ENCODE results near the gene MEIS3.
A peak's percentile ranks its signal among the peaks of the same experiment; 100 is the strongest.

MEIS3 gene

GRCh38 chr19:47435196-47435595 lies 15.9 kb upstream of the MEIS3 start:
- TF ChIP-seq, protein P1, sequence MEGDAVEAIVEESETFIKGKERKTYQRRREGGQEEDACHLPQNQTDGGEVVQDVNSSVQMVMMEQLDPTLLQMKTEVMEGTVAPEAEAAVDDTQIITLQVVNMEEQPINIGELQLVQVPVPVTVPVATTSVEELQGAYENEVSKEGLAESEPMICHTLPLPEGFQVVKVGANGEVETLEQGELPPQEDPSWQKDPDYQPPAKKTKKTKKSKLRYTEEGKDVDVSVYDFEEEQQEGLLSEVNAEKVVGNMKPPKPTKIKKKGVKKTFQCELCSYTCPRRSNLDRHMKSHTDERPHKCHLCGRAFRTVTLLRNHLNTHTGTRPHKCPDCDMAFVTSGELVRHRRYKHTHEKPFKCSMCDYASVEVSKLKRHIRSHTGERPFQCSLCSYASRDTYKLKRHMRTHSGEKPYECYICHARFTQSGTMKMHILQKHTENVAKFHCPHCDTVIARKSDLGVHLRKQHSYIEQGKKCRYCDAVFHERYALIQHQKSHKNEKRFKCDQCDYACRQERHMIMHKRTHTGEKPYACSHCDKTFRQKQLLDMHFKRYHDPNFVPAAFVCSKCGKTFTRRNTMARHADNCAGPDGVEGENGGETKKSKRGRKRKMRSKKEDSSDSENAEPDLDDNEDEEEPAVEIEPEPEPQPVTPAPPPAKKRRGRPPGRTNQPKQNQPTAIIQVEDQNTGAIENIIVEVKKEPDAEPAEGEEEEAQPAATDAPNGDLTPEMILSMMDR (IDR thresholded peaks at IDR 0.05; ENCODE audit: low read depth, low read length) = no peak
- DNase-seq (ENCODE audit: extremely low read depth, low read depth) = no peak

DNA sequence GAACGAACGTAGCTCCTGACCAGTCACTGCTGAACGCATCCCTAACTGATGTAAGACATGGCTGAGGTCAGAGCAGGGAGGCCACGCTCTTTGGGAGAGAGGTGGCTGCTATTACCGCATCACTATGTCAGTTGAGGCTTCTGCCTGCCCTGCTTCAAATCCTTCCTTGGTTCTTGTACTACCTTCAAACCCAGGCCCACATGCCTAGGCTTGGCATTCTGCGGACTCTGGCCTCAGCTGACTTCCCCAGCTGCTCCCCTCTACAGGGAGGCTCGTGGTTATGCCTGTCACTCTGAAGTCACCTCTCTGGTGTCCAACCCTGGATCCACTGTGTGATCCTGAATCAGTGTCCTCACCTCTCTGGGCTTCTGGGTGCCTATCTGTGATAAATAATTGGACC lies 14.8 kb upstream of the MEIS3 start:
- no peak for DNase-seq (ENCODE audit: extremely low read depth, low read depth)
- TF ChIP-seq, protein P1 (IDR thresholded peaks at IDR 0.05; ENCODE audit: low read depth, low read length) = no peak

DNA sequence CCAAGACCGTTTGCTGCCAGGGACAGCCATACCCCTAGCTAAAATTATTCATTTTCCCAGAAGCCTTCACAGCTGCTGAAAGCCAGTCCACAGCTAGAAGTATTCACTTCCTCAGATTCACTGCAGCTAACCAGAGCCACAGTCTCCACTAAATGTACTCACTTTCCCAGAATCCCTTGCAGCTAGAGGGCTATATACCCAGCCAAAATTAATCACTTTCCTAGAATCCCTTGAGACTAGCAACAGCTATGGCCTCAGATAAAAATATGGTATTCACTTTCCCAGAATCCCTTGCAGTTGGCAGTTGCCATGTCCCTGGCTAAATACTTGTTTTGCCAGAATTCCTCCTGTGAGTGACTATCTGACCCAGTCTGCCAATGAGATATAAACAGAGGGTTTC lies 13.8 kb upstream of the MEIS3 start:
- TF ChIP-seq, protein P1 (IDR thresholded peaks at IDR 0.05; ENCODE audit: low read depth, low read length) = no peak
- DNase-seq (ENCODE audit: extremely low read depth, low read depth) = no peak

GRCh38 chr19:47432499-47432898 lies 13.2 kb upstream of the MEIS3 start:
- TF ChIP-seq, protein P1 (IDR thresholded peaks at IDR 0.05; ENCODE audit: low read depth, low read length) = no peak
- no peak for DNase-seq (ENCODE audit: extremely low read depth, low read depth)

- DNase-seq (ENCODE audit: extremely low read depth, low read depth) = no peak
- TF ChIP-seq, protein P1 (IDR thresholded peaks at IDR 0.05; ENCODE audit: low read depth, low read length) = no peak
These were observed 12.8 kb upstream of the MEIS3 start for GRCh38 chr19:47432091-47432490.

DNA sequence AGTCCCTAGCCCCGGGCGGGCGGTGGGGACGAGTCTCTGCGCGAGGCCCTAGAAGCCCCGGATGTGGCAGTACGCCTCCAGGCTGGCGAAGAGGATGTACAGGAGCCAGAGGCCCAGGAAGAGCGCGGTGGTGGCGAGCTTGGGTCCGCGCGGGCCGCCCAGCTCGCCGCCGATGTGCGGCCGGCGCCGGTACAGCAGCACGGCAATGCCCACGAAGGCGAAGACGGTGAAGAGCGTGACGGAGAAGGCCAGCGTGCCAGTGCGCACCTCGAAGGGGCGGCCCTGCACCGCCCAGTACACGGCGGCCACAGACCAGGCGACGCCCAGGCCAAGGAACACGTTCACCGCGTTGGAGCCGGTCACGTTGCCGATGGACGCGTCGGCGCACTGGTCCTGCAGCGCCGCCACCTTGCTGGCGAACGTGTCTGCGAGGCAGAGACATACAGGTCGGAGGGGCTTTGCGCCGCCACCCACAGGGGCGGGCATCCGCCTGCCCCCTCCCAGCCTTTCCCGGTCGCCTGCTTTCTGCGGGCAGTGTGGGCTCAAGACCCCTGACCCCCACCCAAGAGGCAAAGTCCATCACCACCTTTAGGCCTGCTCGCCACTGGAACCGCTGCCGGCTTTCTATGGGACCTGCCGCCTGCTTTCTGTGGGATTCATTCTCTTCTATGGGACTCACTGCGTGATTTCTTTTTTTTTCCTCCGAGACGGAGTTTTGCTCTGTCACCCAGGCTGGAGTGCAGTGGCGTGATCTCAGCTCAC lies 10.9 kb upstream of the MEIS3 start:
- no peak for DNase-seq (ENCODE audit: extremely low read depth, low read depth)
- TF ChIP-seq, protein P1 (IDR thresholded peaks at IDR 0.05; ENCODE audit: low read depth, low read length) = peak; percentile 14

DNA sequence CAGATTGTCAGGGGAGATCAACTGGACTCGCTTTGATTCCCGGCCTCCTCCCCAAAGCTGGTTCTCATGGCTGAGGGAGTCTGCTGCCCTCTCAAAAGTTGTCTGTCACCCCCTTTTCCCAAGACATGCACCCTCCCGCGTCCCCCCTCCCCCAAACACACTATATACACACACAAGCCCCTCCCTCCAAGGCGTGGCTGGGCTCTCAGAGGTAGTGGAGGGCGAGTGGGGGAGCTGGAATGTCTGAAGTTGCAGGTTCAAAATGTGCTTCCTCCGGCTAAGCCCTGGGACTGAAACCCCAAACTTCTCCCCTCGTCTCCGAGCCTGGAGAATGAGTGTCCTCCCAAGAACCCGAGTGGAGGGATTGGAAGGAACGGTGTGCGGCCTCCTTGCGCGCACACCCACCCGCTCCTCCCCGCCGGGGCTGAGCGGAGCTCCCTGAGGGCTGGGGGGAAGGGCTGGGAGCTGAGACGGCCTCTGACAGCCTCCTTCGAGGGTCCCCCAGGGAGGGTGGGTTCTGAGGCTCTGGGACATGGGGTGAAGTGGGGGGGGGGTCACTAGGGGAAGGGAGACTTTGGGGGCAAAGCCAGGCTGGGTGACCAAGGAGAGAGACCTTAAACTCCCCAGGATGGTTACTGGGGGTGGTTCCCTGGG lies 9.9 kb upstream of the MEIS3 start:
- no peak for DNase-seq (ENCODE audit: extremely low read depth, low read depth)
- TF ChIP-seq, protein P1 (IDR thresholded peaks at IDR 0.05; ENCODE audit: low read depth, low read length) = no peak

Data from AG09319 (cell line).